Vagina (tissue), 2 donors: ENCODE results near the gene TBC1D14.

Experiments
- POLR2A ChIP-seq, 2 donors: fragments of 450-650 bp; IDR thresholded peaks; one replicate each; pipeline ENCODE4 v1.6.1; 2017; ENCODE audit warnings: antibody characterized with exemption in 2 of 2, mild to moderate bottlenecking in 2 of 2, moderate library complexity in 2 of 2
- TF ChIP-seq, protein P1 (sequence below), 3 experiments: fragments of 450-650 bp in 2 of 3; fragments of 200-600 bp in 1 of 3; sonication (generic) in 1 of 3; IDR thresholded peaks; one replicate each; pipeline ENCODE4 v1.5.1; 2017 to 2019; ENCODE audit warnings: antibody characterized with exemption in 3 of 3, mild to moderate bottlenecking in 2 of 3, moderate library complexity in 2 of 3

GRCh38 chr4:6944301-6945051 lies 34.9 kb downstream of the TBC1D14 start:
- TF ChIP-seq, protein P1, sequence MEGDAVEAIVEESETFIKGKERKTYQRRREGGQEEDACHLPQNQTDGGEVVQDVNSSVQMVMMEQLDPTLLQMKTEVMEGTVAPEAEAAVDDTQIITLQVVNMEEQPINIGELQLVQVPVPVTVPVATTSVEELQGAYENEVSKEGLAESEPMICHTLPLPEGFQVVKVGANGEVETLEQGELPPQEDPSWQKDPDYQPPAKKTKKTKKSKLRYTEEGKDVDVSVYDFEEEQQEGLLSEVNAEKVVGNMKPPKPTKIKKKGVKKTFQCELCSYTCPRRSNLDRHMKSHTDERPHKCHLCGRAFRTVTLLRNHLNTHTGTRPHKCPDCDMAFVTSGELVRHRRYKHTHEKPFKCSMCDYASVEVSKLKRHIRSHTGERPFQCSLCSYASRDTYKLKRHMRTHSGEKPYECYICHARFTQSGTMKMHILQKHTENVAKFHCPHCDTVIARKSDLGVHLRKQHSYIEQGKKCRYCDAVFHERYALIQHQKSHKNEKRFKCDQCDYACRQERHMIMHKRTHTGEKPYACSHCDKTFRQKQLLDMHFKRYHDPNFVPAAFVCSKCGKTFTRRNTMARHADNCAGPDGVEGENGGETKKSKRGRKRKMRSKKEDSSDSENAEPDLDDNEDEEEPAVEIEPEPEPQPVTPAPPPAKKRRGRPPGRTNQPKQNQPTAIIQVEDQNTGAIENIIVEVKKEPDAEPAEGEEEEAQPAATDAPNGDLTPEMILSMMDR (IDR thresholded peaks at IDR 0.05): no peak
- TF ChIP-seq POLR2A (IDR thresholded peaks at IDR 0.05): no peak
